SK-N-SH (cell line): Measurements from ENCODE around the gene B4GALT6. TPM values are rescaled to one million over a fixed set of nuclear protein-coding genes. Genes with fewer than 3 reads are reported as not detected.

Source experiments
- CTCF ChIA-PET: fragments of 300-600, 350-600 bp; formaldehyde crosslinking; extraction: SDS; loops from one replicate; lab custom pipeline; 2021; lab: Yijun Ruan, JAX
- POLR2A ChIA-PET: fragments of 350-600 bp; sonication (Branson Sonifier 250); formaldehyde crosslinking; extraction: SDS; loops from one replicate; lab custom pipeline; 2020; ENCODE audit warnings: antibody characterized with exemption, inconsistent platforms; lab: Yijun Ruan, JAX
- DNase-seq: peaks from one replicate; pipeline ENCODE4 v3.0.0; 2012
- H2AFZ ChIP-seq: fragments of 200-600 bp; sonication (generic); 2 replicates; pipeline ENCODE4 v1.8.1; 2016; ENCODE audit warnings: antibody characterized with exemption, mild to moderate bottlenecking, low read depth
- H3F3A ChIP-seq: fragments of 200-600 bp; sonication (generic); replicated peaks from 2 replicates; pipeline ENCODE3; 2016; ENCODE audit warnings: antibody characterized with exemption, mild to moderate bottlenecking; ENCODE audit not compliant: insufficient read depth
- H3K27ac ChIP-seq, 2 experiments: fragments of 200-500 bp in 1 of 2; fragments of 200-600 bp in 1 of 2; sonication (Bioruptor generic) in 1 of 2; sonication (generic), shearing (Covaris generic) in 1 of 2; 2 replicates each; pipeline versions ENCODE4 v1.5.1 to v1.6.1; 2014 to 2016; ENCODE audit warnings: low read depth in 2 of 2, inconsistent platforms in 1 of 2, low read length in 1 of 2, mild to moderate bottlenecking in 1 of 2, mixed read lengths in 1 of 2
- H3K27me3 ChIP-seq: fragments of 200-600 bp; sonication (generic), shearing (Covaris generic); 2 replicates; pipeline ENCODE4 v1.6.1; 2016; ENCODE audit warnings: mixed run types; ENCODE audit not compliant: insufficient read depth
- H3K36me3 ChIP-seq, 2 experiments: fragments of 200-500 bp in 1 of 2; fragments of 200-600 bp in 1 of 2; sonication (Bioruptor generic) in 1 of 2; sonication (generic) in 1 of 2; replicated peaks in 1 of 2; 2 replicates each; pipeline versions ENCODE3 to v1.5.1; 2014 to 2016; ENCODE audit warnings: low read length in 1 of 2, mild to moderate bottlenecking in 1 of 2; ENCODE audit not compliant: insufficient read depth in 2 of 2, control insufficient read depth in 1 of 2
- H3K4me1 ChIP-seq, 2 experiments: fragments of 200-500 bp in 1 of 2; fragments of 200-600 bp in 1 of 2; sonication (Bioruptor generic) in 1 of 2; sonication (generic), shearing (Covaris generic) in 1 of 2; 2 replicates each; pipeline versions ENCODE4 v1.5.1 to v1.6.1; 2014 to 2016; ENCODE audit warnings: low read depth in 1 of 2, low read length in 1 of 2, mixed run types in 1 of 2; ENCODE audit not compliant: insufficient read depth in 2 of 2, control insufficient read depth in 1 of 2
- H3K4me2 ChIP-seq: fragments of 200-600 bp; sonication (generic), shearing (Covaris generic); 2 replicates; pipeline ENCODE4 v1.6.1; 2017; ENCODE audit warnings: mixed run types
- H3K4me3 ChIP-seq, 2 experiments: fragments of 200-500 bp in 1 of 2; fragments of 200-600 bp in 1 of 2; sonication (Bioruptor generic) in 1 of 2; sonication (generic), shearing (Covaris generic) in 1 of 2; 2 replicates each; pipeline versions ENCODE4 v1.5.1 to v1.8.1; 2014 to 2016; ENCODE audit warnings: low read depth in 2 of 2, inconsistent platforms in 1 of 2, low read length in 1 of 2, mild to moderate bottlenecking in 1 of 2, mixed read lengths in 1 of 2, moderate library complexity in 1 of 2
- H3K79me2 ChIP-seq: fragments of 200-600 bp; sonication (generic); 2 replicates; pipeline ENCODE4 v1.8.1; 2017; ENCODE audit warnings: mild to moderate bottlenecking; ENCODE audit not compliant: insufficient read depth
- H3K9ac ChIP-seq: fragments of 200-600 bp; sonication (generic); 2 replicates; pipeline ENCODE4 v1.6.1; 2017; ENCODE audit warnings: mixed run types
- H3K9me2 ChIP-seq: fragments of 200-600 bp; sonication (generic); 2 replicates; pipeline ENCODE4 v1.6.1; 2017; ENCODE audit warnings: mixed run types
- H3K9me3 ChIP-seq: fragments of 200-600 bp; sonication (generic); 2 replicates; pipeline ENCODE4 v1.6.1; 2017; ENCODE audit warnings: mixed run types, mild to moderate bottlenecking, moderate library complexity
- H4K20me1 ChIP-seq: fragments of 200-600 bp; sonication (generic); 2 replicates; pipeline ENCODE4 v1.6.1; 2017; ENCODE audit warnings: mild to moderate bottlenecking, mixed run types; ENCODE audit not compliant: insufficient read depth
- CHD2 ChIP-seq: fragments of 150-350 bp; IDR thresholded peaks from 2 replicates; pipeline ENCODE4 v1.6.1; 2018; ENCODE audit warnings: low read length; ENCODE audit not compliant: partially characterized antibody
- ELF1 ChIP-seq: IDR thresholded peaks from 2 replicates; pipeline ENCODE4 v1.4.0; 2012
- EZH2phosphoT487 ChIP-seq: fragments of 200-600 bp; sonication (generic); IDR thresholded peaks from 2 replicates; pipeline ENCODE4 v1.6.1; 2017; ENCODE audit warnings: low read depth, mixed run types, mild to moderate bottlenecking, antibody characterized with exemption, moderate library complexity, borderline replicate concordance
- FOSL2 ChIP-seq: IDR thresholded peaks from 2 replicates; pipeline ENCODE4 v1.4.0; 2012; ENCODE audit warnings: low read depth, mild to moderate bottlenecking, moderate library complexity, borderline replicate concordance
- FOXM1 ChIP-seq: IDR thresholded peaks from 2 replicates; pipeline ENCODE4 v1.4.0; 2012; ENCODE audit warnings: low read depth, mild to moderate bottlenecking
- GATA2 ChIP-seq: sonication (generic); formaldehyde crosslinking; IDR thresholded peaks from 2 replicates; pipeline ENCODE4 v1.5.0; 2020; ENCODE audit warnings: mild to moderate bottlenecking, missing genetic modification reagents
- IRF3 ChIP-seq: fragments of 150-350 bp; IDR thresholded peaks from 2 replicates; pipeline ENCODE4 v1.6.1; 2016; ENCODE audit warnings: mild to moderate bottlenecking, low read depth, low read length
- JUND ChIP-seq: IDR thresholded peaks from 2 replicates; pipeline ENCODE4 v1.4.0; 2012
- MEF2A ChIP-seq: IDR thresholded peaks from 2 replicates; pipeline ENCODE4 v1.4.0; 2012; ENCODE audit warnings: low read depth, borderline replicate concordance
- MXI1 ChIP-seq: IDR thresholded peaks from 2 replicates; pipeline ENCODE4 v1.6.1; 2012; ENCODE audit warnings: mild to moderate bottlenecking, low read depth, low read length, improper control_type of control experiment
- NFIC ChIP-seq: IDR thresholded peaks from 2 replicates; pipeline ENCODE4 v1.4.0; 2012; ENCODE audit warnings: borderline replicate concordance
- NRF1 ChIP-seq: IDR thresholded peaks from 2 replicates; pipeline ENCODE4 v1.6.1; 2012; ENCODE audit warnings: low read depth, mild to moderate bottlenecking, low read length
- RCOR1 ChIP-seq: fragments of 150-350 bp; IDR thresholded peaks from 2 replicates; pipeline ENCODE4 v1.6.1; 2017; ENCODE audit warnings: antibody characterized with exemption, low read length
- RFX5 ChIP-seq: IDR thresholded peaks from 2 replicates; pipeline ENCODE4 v1.6.1; 2012; ENCODE audit warnings: mild to moderate bottlenecking, improper control_type of control experiment, low read length
- RXRA ChIP-seq: IDR thresholded peaks from 2 replicates; pipeline ENCODE4 v1.4.0; 2012; ENCODE audit warnings: low read depth, mild to moderate bottlenecking, borderline replicate concordance
- SIN3A ChIP-seq: IDR thresholded peaks from 2 replicates; pipeline ENCODE4 v1.6.1; 2012; ENCODE audit warnings: low read depth, mild to moderate bottlenecking, low read length, moderate library complexity, borderline replicate concordance
- TAF1 ChIP-seq: IDR thresholded peaks from 2 replicates; pipeline ENCODE4 v1.6.1; 2012; ENCODE audit warnings: low read depth, mild to moderate bottlenecking, low read length, moderate library complexity, borderline replicate concordance
- TEAD4 ChIP-seq: IDR thresholded peaks from 2 replicates; pipeline ENCODE4 v1.4.0; 2012; ENCODE audit warnings: mild to moderate bottlenecking, borderline replicate concordance; ENCODE audit not compliant: insufficient read depth
- YY1 ChIP-seq: IDR thresholded peaks from 2 replicates; pipeline ENCODE4 v1.4.0; 2012; ENCODE audit warnings: low read depth, mild to moderate bottlenecking
- WGBS: methylation state at CpG from one replicate; pipeline ENCODE4 v1.1.6; 2017; ENCODE audit warnings: low lambda C conversion rate; 5-methylcytosine and 5-hydroxymethylcytosine counted together
- polyA plus RNA-seq, 3 experiments: library from polyadenylated mRNA; depleted of rRNA; stranded (reverse); fragments of >200 nt; gene quantifications; 2 replicates each; pipeline ENCODE4 v1.2.3, GENCODE V29; 2012
- TF ChIP-seq, protein P1 (sequence below): IDR thresholded peaks from 2 replicates; pipeline ENCODE4 v1.4.0; 2012; ENCODE audit warnings: low read depth, borderline replicate concordance
- TF ChIP-seq, protein P2 (sequence below): fragments of 150-350 bp; IDR thresholded peaks from 2 replicates; pipeline ENCODE4 v1.6.1; 2017; ENCODE audit warnings: antibody characterized with exemption, low read length, low read depth, borderline replicate concordance
- TF ChIP-seq, protein P3 (sequence below): IDR thresholded peaks from 2 replicates; pipeline ENCODE4; 2012

Gene B4GALT6
- polyA plus RNA-seq, 1 of the 3 experiments (the other 2 are of a cell fraction) = 3.1 TPM

- no peaks in the 10 kb centered on the region for H3K36me3 ChIP-seq
- no peak overlapping the region for H3K4me3 ChIP-seq
- no peak overlapping the region for H3K9ac ChIP-seq
- no peaks in the 10 kb centered on the region for H3K9me3 ChIP-seq
- 71% methylated on average over 3 of the region's 3 CpGs for WGBS
- H2AFZ ChIP-seq = no peak overlapping the region
- H3K27me3 ChIP-seq = no peaks in the 10 kb centered on the region
- no peak overlapping the region for H3K4me2 ChIP-seq
- DNase-seq = no peak
- H4K20me1 ChIP-seq = no peaks in the 10 kb centered on the region
- H3K9me2 ChIP-seq = no peaks in the 10 kb centered on the region
- ChIA-PET POLR2A (no interaction called here), CTCF (interaction anchor here (1.2 to 1.3 kb wide), 2 partner anchors 12 to 15 kb away, joined by 4 to 6 read pairs; no protein-coding TSS in a partner anchor)
- no peaks in the 10 kb centered on the region for H3K79me2 ChIP-seq
- H3K4me1 ChIP-seq = no peaks in the 10 kb centered on the region
- TF ChIP-seq, protein P1, sequence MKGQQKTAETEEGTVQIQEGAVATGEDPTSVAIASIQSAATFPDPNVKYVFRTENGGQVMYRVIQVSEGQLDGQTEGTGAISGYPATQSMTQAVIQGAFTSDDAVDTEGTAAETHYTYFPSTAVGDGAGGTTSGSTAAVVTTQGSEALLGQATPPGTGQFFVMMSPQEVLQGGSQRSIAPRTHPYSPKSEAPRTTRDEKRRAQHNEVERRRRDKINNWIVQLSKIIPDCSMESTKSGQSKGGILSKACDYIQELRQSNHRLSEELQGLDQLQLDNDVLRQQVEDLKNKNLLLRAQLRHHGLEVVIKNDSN = no peak
- TF ChIP-seq EZH2phosphoT487 (no peak), MEF2A (no peak), GATA2 (CRISPR knock-in tag) (no peak), IRF3 (no peak)
- H3K27ac ChIP-seq = no peak overlapping the region
- no peaks in the 10 kb centered on the region for H3F3A ChIP-seq
Measured at GRCh38 chr18:31710826-31711225, 26.4 kb upstream of the B4GALT6 start.

- Histone ChIP-seq H3K79me2 (no peaks in the 10 kb centered on the region), H3K4me2 (no peak overlapping the region), H3K4me3 (no peak overlapping the region), H3K27ac (no peak overlapping the region), H4K20me1 (no peaks in the 10 kb centered on the region), H3K4me1 (no peaks in the 10 kb centered on the region), H3K9me3 (no peaks in the 10 kb centered on the region), H3K36me3 (no peaks in the 10 kb centered on the region), H2AFZ (no peak overlapping the region), H3K9ac (no peak overlapping the region), H3K9me2 (no peaks in the 10 kb centered on the region), H3K27me3 (no peaks in the 10 kb centered on the region), H3F3A (no peaks in the 10 kb centered on the region)
- TF ChIP-seq, protein P1 = no peak
- TF ChIP-seq MXI1 = no peak
- TF ChIP-seq, protein P2, sequence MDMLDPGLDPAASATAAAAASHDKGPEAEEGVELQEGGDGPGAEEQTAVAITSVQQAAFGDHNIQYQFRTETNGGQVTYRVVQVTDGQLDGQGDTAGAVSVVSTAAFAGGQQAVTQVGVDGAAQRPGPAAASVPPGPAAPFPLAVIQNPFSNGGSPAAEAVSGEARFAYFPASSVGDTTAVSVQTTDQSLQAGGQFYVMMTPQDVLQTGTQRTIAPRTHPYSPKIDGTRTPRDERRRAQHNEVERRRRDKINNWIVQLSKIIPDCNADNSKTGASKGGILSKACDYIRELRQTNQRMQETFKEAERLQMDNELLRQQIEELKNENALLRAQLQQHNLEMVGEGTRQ = no peak
- TF ChIP-seq YY1 = no peak
- no peak for TF ChIP-seq TAF1
- TF ChIP-seq FOXM1 = no peak
- no peak for TF ChIP-seq CHD2
- TF ChIP-seq MEF2A = no peak
- TF ChIP-seq, protein P3, sequence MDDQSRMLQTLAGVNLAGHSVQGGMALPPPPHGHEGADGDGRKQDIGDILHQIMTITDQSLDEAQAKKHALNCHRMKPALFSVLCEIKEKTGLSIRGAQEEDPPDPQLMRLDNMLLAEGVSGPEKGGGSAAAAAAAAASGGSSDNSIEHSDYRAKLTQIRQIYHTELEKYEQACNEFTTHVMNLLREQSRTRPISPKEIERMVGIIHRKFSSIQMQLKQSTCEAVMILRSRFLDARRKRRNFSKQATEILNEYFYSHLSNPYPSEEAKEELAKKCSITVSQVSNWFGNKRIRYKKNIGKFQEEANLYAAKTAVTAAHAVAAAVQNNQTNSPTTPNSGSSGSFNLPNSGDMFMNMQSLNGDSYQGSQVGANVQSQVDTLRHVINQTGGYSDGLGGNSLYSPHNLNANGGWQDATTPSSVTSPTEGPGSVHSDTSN = no peak
- no peak for TF ChIP-seq ELF1
- TF ChIP-seq IRF3 = no peak
- no peak for TF ChIP-seq SIN3A
- no peak for TF ChIP-seq TEAD4
- no peak for TF ChIP-seq RXRA
- no peak for TF ChIP-seq FOSL2
- TF ChIP-seq JUND = no peak
- TF ChIP-seq NRF1 = no peak
- TF ChIP-seq RCOR1 = no peak
- TF ChIP-seq NFIC = no peak
- no peak for TF ChIP-seq RFX5
- no peak for DNase-seq
- ChIA-PET CTCF (interaction anchor here (1.3 to 2.2 kb wide), 2 partner anchors 12 to 15 kb away, joined by 3 to 12 read pairs; no protein-coding TSS in a partner anchor), POLR2A (no interaction called here)
Measured at GRCh38 chr18:31707815-31708214, 23.4 kb upstream of the B4GALT6 start.
